Neuronal stem cell (in vitro differentiated cells): ENCODE results near the gene SYNDIG1.

Experiments used
- DNase-seq: peaks from one replicate; pipeline ENCODE4 v3.0.0-alpha.2; 2013; ENCODE audit warnings: low spot score
- H2AFZ ChIP-seq: one replicate; pipeline ENCODE4 v1.6.1; 2013; ENCODE audit warnings: mild to moderate bottlenecking, low read length, inconsistent platforms
- H2AK5ac ChIP-seq: 2 replicates; pipeline ENCODE4 v1.6.1; 2013; ENCODE audit warnings: low read depth, mild to moderate bottlenecking, inconsistent platforms, low read length, moderate library complexity, mixed read lengths
- H2BK120ac ChIP-seq: 2 replicates; pipeline ENCODE4 v1.6.1; 2013; ENCODE audit warnings: low read depth, mild to moderate bottlenecking, inconsistent platforms, low read length, moderate library complexity, mixed read lengths
- H2BK12ac ChIP-seq: one replicate; pipeline ENCODE4 v1.6.1; 2013; ENCODE audit warnings: low read length, inconsistent platforms
- H2BK15ac ChIP-seq: 2 replicates; pipeline ENCODE4 v1.6.1; 2013; ENCODE audit warnings: mild to moderate bottlenecking, low read length, inconsistent platforms, mixed read lengths
- H2BK5ac ChIP-seq: one replicate; pipeline ENCODE4 v1.6.1; 2013; ENCODE audit warnings: inconsistent platforms, mild to moderate bottlenecking, low read length, moderate library complexity
- H3K14ac ChIP-seq: one replicate; pipeline ENCODE4 v1.6.1; 2013; ENCODE audit warnings: low read length, inconsistent platforms
- H3K18ac ChIP-seq: 2 replicates; pipeline ENCODE4 v1.6.1; 2013; ENCODE audit warnings: low read length, inconsistent platforms
- H3K23ac ChIP-seq: 2 replicates; pipeline ENCODE4 v1.6.1; 2013; ENCODE audit warnings: low read depth, mild to moderate bottlenecking, mixed read lengths, low read length, inconsistent platforms; ENCODE audit not compliant: poor library complexity
- H3K27ac ChIP-seq: replicated peaks from 3 replicates; pipeline ENCODE4 v1.5.1; 2013; ENCODE audit warnings: low read length, inconsistent platforms
- H3K27me3 ChIP-seq, 3 experiments: 2 replicates each; pipeline ENCODE4 v1.6.1; 2013; ENCODE audit warnings: low read length in 3 of 3, mild to moderate bottlenecking in 2 of 3, inconsistent platforms in 1 of 3, low read depth in 1 of 3, mixed read lengths in 1 of 3, moderate library complexity in 1 of 3; ENCODE audit not compliant: control insufficient read depth in 3 of 3, insufficient read depth in 3 of 3
- H3K36me3 ChIP-seq, 2 donors: replicated peaks in 1 of 2; 2 replicates each; pipeline ENCODE4 v1.6.1; 2013; ENCODE audit warnings: low read length in 2 of 2; ENCODE audit not compliant: control insufficient read depth in 2 of 2, insufficient read depth in 2 of 2
- H3K4ac ChIP-seq: 2 replicates; pipeline ENCODE4 v1.6.1; 2013; ENCODE audit warnings: inconsistent platforms, mild to moderate bottlenecking, low read length, moderate library complexity
- H3K4me1 ChIP-seq, 2 donors: 1 replicate in 1 of 2; 2 replicates in 1 of 2; pipeline ENCODE4 v1.6.1; 2013; ENCODE audit warnings: low read length in 2 of 2, low read depth in 1 of 2; ENCODE audit not compliant: control insufficient read depth in 2 of 2, insufficient read depth in 1 of 2
- H3K4me2 ChIP-seq: one replicate; pipeline ENCODE4 v1.6.1; 2013; ENCODE audit warnings: mild to moderate bottlenecking, low read length, inconsistent platforms; ENCODE audit not compliant: insufficient read depth, poor library complexity, severe bottlenecking
- H3K4me3 ChIP-seq, 2 donors: 2 replicates each; pipeline ENCODE4 v1.5.1; 2013; ENCODE audit warnings: low read length in 2 of 2, mild to moderate bottlenecking in 2 of 2, inconsistent platforms in 1 of 2, moderate library complexity in 1 of 2
- H3K79me1 ChIP-seq: one replicate; pipeline ENCODE4 v1.6.1; 2013; ENCODE audit warnings: low read depth, mild to moderate bottlenecking, inconsistent platforms, low read length, moderate library complexity
- H3K9ac ChIP-seq: one replicate; pipeline ENCODE4 v1.6.1; 2013; ENCODE audit warnings: mild to moderate bottlenecking, low read depth, low read length, inconsistent platforms; ENCODE audit not compliant: poor library complexity
- H3K9me3 ChIP-seq, 2 donors: replicated peaks in 1 of 2; 2 replicates each; pipeline versions ENCODE3 to v1.6.1; 2013; ENCODE audit warnings: low read length in 2 of 2, mild to moderate bottlenecking in 2 of 2, inconsistent platforms in 1 of 2, low read depth in 1 of 2, mixed read lengths in 1 of 2, moderate library complexity in 1 of 2; ENCODE audit not compliant: control insufficient read depth in 2 of 2, insufficient read depth in 1 of 2
- H4K8ac ChIP-seq: one replicate; pipeline ENCODE4 v1.6.1; 2013; ENCODE audit warnings: low read depth, mild to moderate bottlenecking, inconsistent platforms, low read length, moderate library complexity
- H4K91ac ChIP-seq: one replicate; pipeline ENCODE4 v1.6.1; 2013; ENCODE audit warnings: low read length, low read depth, mild to moderate bottlenecking, inconsistent platforms; ENCODE audit not compliant: poor library complexity
- WGBS, 2 donors: extraction: QIAGEN DNeasy Blood & Tissue Kit; methylation state at CpG; one replicate each; pipeline ENCODE4 v1.1.7; 2013; ENCODE audit warnings: missing lambda C conversion rate in 2 of 2, mixed read lengths in 1 of 2; ENCODE audit not compliant: insufficient read length in 2 of 2, insufficient replicate concordance in 1 of 2; ENCODE audit errors: extremely low coverage in 2 of 2; 5-methylcytosine and 5-hydroxymethylcytosine counted together

SYNDIG1 gene

DNA sequence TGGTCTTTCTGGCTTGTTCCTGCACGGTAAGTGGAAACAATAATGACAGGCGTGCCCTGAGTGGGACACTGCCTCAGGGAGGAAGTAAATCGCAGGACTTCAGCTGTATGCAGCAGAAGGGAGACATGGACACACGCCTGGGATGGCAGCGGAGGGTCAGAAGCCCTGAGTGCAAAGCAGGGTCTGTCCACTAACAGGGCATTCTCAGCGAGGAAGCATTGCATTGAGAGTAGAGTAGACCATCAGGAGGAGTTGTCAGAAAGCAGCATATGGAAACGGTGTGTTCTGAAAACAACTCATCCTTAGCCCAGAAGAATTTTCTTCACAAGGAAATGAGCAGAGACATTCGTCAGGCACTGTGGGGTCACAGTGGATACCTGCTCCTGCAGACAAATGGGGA lies 134.0 kb downstream of the SYNDIG1 start:
- Histone ChIP-seq H3K79me1 (no peaks in the 10 kb centered on the region), H3K4me2 (no peak overlapping the region), H2AFZ (no peak overlapping the region), H3K27ac (no peak overlapping the region), H3K9ac (no peak overlapping the region), H3K36me3 (no peaks in the 10 kb centered on the region), H3K23ac (no peak overlapping the region), H3K4me1 (no peaks in the 10 kb centered on the region), H4K8ac (no peak overlapping the region), H2BK12ac (no peak overlapping the region), H4K91ac (no peak overlapping the region), H3K18ac (no peak overlapping the region), H3K27me3 (no peaks in the 10 kb centered on the region), H2BK15ac (no peak overlapping the region), H3K9me3 (peaks cover 0 to 2% of the 10 kb centered on the region in 2 donors), H2AK5ac (no peak overlapping the region), H3K4me3 (no peak overlapping the region), H3K4ac (no peak overlapping the region), H2BK5ac (no peak overlapping the region), H2BK120ac (no peak overlapping the region), H3K14ac (no peak overlapping the region)
- no peak for DNase-seq
- no CpG with 5 or more reads among the region's 8 CpGs for WGBS, 2 donors

DNA sequence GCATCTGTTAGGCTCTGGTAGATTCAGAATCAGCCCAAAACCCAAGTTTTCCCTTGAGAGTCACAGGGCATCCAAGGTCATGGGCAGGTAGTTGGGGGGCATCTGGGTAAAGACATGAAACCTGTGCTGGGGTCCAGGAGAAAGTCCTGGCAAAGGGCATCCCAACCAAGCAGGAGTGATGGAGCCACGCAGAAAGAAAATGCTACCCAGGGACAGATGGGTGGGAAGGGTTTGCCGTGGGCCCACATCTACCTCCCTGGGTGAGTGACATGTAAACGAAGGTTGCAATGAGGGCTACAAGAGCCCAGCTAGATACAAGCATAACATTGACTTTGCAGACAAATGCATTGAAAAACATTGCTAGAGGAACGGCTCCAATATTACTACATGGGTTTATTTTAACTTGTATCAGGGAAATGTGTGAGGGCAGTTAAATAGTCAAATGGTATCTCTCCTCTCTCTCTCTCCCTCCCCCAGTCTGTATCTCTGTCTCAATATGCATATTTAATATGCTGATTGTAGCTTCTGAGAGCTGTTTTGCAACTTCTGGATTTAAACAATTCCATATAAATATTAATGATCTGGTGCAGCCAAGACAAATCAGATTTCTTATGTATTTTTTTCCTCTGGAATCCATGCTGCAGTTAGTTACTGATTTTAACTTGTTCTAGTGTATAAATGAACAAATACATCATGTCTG lies 135.7 kb downstream of the SYNDIG1 start:
- no peak overlapping the region for H2BK5ac ChIP-seq
- H3K4me3 ChIP-seq, result no peak overlapping the region
- H3K27ac ChIP-seq, result no peak overlapping the region
- no peak for DNase-seq
- H3K14ac ChIP-seq, result no peak overlapping the region
- no peak overlapping the region for H3K4me2 ChIP-seq
- H3K23ac ChIP-seq, result no peak overlapping the region
- H3K36me3 ChIP-seq, result no peaks in the 10 kb centered on the region
- H2BK12ac ChIP-seq, result no peak overlapping the region
- no peaks in the 10 kb centered on the region for H3K4me1 ChIP-seq
- H4K8ac ChIP-seq, result no peak overlapping the region
- no peak overlapping the region for H2AFZ ChIP-seq
- WGBS, 2 donors, result no CpG with 5 or more reads among the region's 4 CpGs
- H3K9ac ChIP-seq, result no peak overlapping the region
- no peaks in the 10 kb centered on the region for H3K79me1 ChIP-seq
- no peaks in the 10 kb centered on the region for H3K27me3 ChIP-seq
- H4K91ac ChIP-seq, result no peak overlapping the region
- H3K9me3 ChIP-seq, result peaks cover 0 to 2% of the 10 kb centered on the region in 2 donors
- H2AK5ac ChIP-seq, result no peak overlapping the region
- H2BK15ac ChIP-seq, result no peak overlapping the region
- H3K4ac ChIP-seq, result no peak overlapping the region
- no peak overlapping the region for H2BK120ac ChIP-seq
- no peak overlapping the region for H3K18ac ChIP-seq

DNA sequence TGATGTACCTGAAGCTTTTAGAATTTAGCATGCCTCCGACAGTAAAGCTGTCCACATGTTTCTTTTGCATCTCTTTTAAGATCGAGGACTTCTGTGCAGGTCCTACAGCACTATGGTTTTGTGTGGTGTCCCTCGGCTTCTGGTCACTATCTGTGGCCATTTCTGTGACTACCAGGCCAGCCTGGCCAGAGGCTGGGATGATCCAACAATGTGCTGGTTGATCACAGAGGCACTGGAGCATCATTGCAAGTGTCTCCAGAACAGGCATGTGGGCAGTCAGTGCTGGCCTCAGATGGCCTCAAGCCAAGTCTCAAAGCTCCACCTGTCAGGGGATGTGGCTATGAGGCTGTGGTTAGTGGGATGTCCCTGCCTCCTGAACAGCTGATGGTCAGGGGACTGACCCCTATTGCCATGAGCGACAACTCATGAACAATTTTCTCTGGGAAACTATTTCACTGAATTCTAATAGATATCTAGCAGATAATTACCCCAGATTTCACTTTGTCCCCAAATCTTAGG lies 136.6 kb downstream of the SYNDIG1 start:
- Histone ChIP-seq H2AFZ (no peak overlapping the region), H4K8ac (no peak overlapping the region), H3K4me1 (peaks cover 0 to 5% of the 10 kb centered on the region in 2 donors), H2BK12ac (no peak overlapping the region), H3K14ac (no peak overlapping the region), H3K4ac (no peak overlapping the region), H3K79me1 (no peaks in the 10 kb centered on the region), H2BK120ac (no peak overlapping the region), H3K4me3 (no peak overlapping the region), H4K91ac (no peak overlapping the region), H2BK5ac (no peak overlapping the region), H3K18ac (no peak overlapping the region), H3K9ac (no peak overlapping the region), H3K4me2 (no peak overlapping the region), H3K23ac (no peak overlapping the region), H2AK5ac (no peak overlapping the region), H3K9me3 (no peaks in the 10 kb centered on the region), H3K36me3 (no peaks in the 10 kb centered on the region), H3K27me3 (no peaks in the 10 kb centered on the region), H3K27ac (no peak overlapping the region), H2BK15ac (no peak overlapping the region)
- no peak for DNase-seq
- no CpG with 5 or more reads among the region's 4 CpGs for WGBS, 2 donors

DNA sequence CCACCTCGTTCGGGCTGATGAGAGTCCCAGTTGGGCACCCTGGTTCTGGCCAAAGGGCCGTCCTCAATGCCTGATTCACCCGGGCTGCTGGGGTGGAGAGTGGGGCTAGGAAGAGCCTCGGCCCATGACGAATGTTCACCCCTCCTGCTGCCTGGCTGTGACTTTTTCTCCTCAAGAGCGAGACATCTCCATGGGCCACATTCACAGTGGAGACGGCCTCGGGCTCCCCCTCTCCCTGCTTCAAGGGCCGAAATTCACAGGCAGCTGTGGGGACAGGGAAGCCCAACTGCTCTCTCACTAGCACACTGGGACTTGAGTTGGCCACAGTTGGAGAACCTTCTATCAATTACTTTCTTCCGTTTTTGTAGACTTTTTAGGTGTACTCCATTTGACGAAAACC lies 138.0 kb downstream of the SYNDIG1 start:
- DNase-seq, result no peak
- Histone ChIP-seq H3K18ac (no peak overlapping the region), H2BK120ac (no peak overlapping the region), H3K9ac (no peak overlapping the region), H4K91ac (no peak overlapping the region), H4K8ac (no peak overlapping the region), H3K4me1 (peaks cover 0 to 5% of the 10 kb centered on the region in 2 donors), H2AFZ (no peak overlapping the region), H3K4me2 (no peak overlapping the region), H3K27me3 (no peaks in the 10 kb centered on the region), H3K9me3 (no peaks in the 10 kb centered on the region), H3K4me3 (no peak overlapping the region), H2AK5ac (no peak overlapping the region), H2BK12ac (no peak overlapping the region), H3K4ac (no peak overlapping the region), H3K36me3 (no peaks in the 10 kb centered on the region), H2BK15ac (no peak overlapping the region), H2BK5ac (no peak overlapping the region), H3K23ac (no peak overlapping the region), H3K79me1 (no peaks in the 10 kb centered on the region), H3K14ac (no peak overlapping the region), H3K27ac (no peak overlapping the region)
- WGBS, 2 donors, result no CpG with 5 or more reads among the region's 12 CpGs
